T-cell (primary cell): ENCODE measurements around the gene TCF23. TPM values are rescaled to one million over a fixed set of nuclear protein-coding genes. Genes with fewer than 3 reads are reported as not detected.

Experiments
- ATAC-seq, 4 experiments: fragments of 200-7000 bp in 3 of 4; fragments of 150-1000 bp in 1 of 4; cut with Tn5 transposase; replicated peaks in 1 of 4; 1 replicate in 3 of 4; 2 replicates in 1 of 4; pipeline ENCODE4 v1.10.0; 2021; ENCODE audit warnings: moderate library complexity in 3 of 4, mild to moderate bottlenecking in 2 of 4, moderate number of reproducible peaks in 1 of 4
- CTCF ChIA-PET, 2 donors: fragments of 300-600 bp; sonication (Branson Sonifier 250); formaldehyde crosslinking; loops; one replicate each; lab custom pipeline; 2022; ENCODE audit warnings: antibody characterized with exemption in 2 of 2; lab: Charles Lee
- POLR2A ChIA-PET, 2 donors: fragments of 300-600 bp; sonication (Branson Sonifier 250); formaldehyde crosslinking; loops; one replicate each; lab custom pipeline; 2022; ENCODE audit warnings: antibody characterized with exemption in 2 of 2; lab: Charles Lee
- DNase-seq, 35 experiments: peaks; one replicate each; pipeline versions ENCODE4 v3.0.0 to v3.0.0-alpha.2; 2013 to 2023
- H3K27ac ChIP-seq: one replicate; pipeline ENCODE4 v1.5.1; 2013; ENCODE audit warnings: low read length
- H3K27me3 ChIP-seq, 2 experiments: replicated peaks in 1 of 2; 1 replicate in 1 of 2; 2 replicates in 1 of 2; pipeline versions ENCODE4 v1.6.1 to v1.7.0; 2013; ENCODE audit warnings: low read length in 1 of 2, mixed read lengths in 1 of 2; ENCODE audit not compliant: control insufficient read depth in 2 of 2, insufficient read depth in 2 of 2; ENCODE audit errors: extremely low read depth in 1 of 2
- H3K36me3 ChIP-seq, 2 donors: 1 replicate in 1 of 2; 2 replicates in 1 of 2; pipeline versions ENCODE4 v1.6.1 to v1.7.0; 2013; ENCODE audit warnings: low read length in 1 of 2; ENCODE audit not compliant: control insufficient read depth in 2 of 2, insufficient read depth in 1 of 2; ENCODE audit errors: extremely low read depth in 1 of 2
- H3K4me1 ChIP-seq, 2 experiments: 1 replicate in 1 of 2; 2 replicates in 1 of 2; pipeline versions ENCODE4 v1.6.1 to v1.7.0; 2013; ENCODE audit warnings: low read length in 2 of 2, mixed read lengths in 1 of 2; ENCODE audit not compliant: insufficient read depth in 2 of 2, control insufficient read depth in 1 of 2; ENCODE audit errors: extremely low read depth in 1 of 2
- H3K4me3 ChIP-seq, 2 donors: 1 replicate in 1 of 2; 2 replicates in 1 of 2; pipeline versions ENCODE4 v1.5.1 to v1.7.0; 2013; ENCODE audit warnings: mild to moderate bottlenecking in 2 of 2, low read length in 1 of 2, moderate library complexity in 1 of 2; ENCODE audit not compliant: control insufficient read depth in 1 of 2; ENCODE audit errors: extremely low read depth in 1 of 2
- H3K9me3 ChIP-seq: 2 replicates; pipeline ENCODE4 v1.7.0; 2013
- H3K27ac Mint-ChIP-seq, 2 donors: one replicate each; pipeline ENCODE4 v1.8.0; 2020 to 2021; ENCODE audit warnings: mild to moderate bottlenecking in 2 of 2, mixed read lengths in 2 of 2
- H3K27me3 Mint-ChIP-seq, 2 donors: one replicate each; pipeline ENCODE4 v1.8.0; 2021 to 2022; ENCODE audit warnings: mixed read lengths in 2 of 2
- H3K36me3 Mint-ChIP-seq: one replicate; pipeline ENCODE4 v1.8.0; 2021; ENCODE audit warnings: mixed read lengths
- H3K4me1 Mint-ChIP-seq, 3 donors: one replicate each; pipeline ENCODE4 v1.8.0; 2020 to 2022; ENCODE audit warnings: mixed read lengths in 3 of 3, mild to moderate bottlenecking in 1 of 3
- H3K4me3 Mint-ChIP-seq, 3 donors: one replicate each; pipeline ENCODE4 v1.8.0; 2020 to 2022; ENCODE audit warnings: mild to moderate bottlenecking in 3 of 3, mixed read lengths in 3 of 3, moderate library complexity in 3 of 3
- H3K9me3 Mint-ChIP-seq, 3 donors: one replicate each; pipeline ENCODE4 v1.8.0; 2020 to 2022; ENCODE audit warnings: mixed read lengths in 3 of 3
- WGBS: methylation state at CpG from one replicate; pipeline ENCODE4 v1.1.5; 2013; ENCODE audit warnings: missing lambda C conversion rate; ENCODE audit not compliant: insufficient coverage; 5-methylcytosine and 5-hydroxymethylcytosine counted together
- total RNA-seq, 35 experiments: library from RNA in 6 of 35; stranded (reverse) in 6 of 35; fragments of 120-200 nt in 1 of 35; gene quantifications; one replicate each; pipeline versions ENCODE4 v1.2.1 to v1.2.4 and lab custom pipeline; 2013 to 2026

The TCF23 gene
- total RNA-seq, 5 donors from 2014 or later (not counting 1 experiment from before 2014, with no cell fraction given), result not detected

DNA sequence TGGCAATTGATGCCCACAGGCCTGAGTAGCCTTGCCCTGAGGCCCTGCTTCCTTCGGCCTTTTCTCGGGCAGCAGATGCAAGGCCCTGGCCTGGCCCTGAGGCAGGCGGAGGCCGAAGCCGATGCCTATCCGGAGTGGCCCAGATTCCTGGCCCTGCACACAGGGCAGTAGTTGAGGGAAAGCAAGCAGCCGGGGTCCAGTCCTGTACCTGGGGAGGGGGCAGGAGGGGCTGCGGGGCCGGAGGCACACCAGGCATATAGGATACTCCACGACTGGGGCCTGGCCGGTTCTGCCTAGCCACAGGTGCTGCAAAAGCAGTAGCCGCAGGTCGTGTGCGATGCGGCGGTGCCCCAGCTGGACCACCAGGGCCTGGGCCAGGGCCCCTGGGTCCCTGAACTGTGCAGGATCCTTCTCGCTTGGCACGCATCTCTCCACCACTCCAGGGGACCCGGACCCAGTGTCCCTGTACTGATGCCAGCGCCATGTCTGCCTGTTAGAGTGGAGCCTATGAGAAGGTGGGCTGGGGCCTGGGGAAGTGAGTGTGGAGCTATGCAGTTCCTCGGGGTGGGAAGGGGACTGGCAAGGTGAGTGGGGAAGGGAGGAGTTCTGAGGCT is 11.4 kb upstream of the TCF23 start:
- H3K4me3 Mint-ChIP-seq, result no peak overlapping the region
- ChIA-PET CTCF (no interaction called here), POLR2A (interaction anchor here in 1 of 2 donors (0.7 kb wide), 1 partner anchor 22 kb away, joined by 4 read pairs; no protein-coding TSS in a partner anchor)
- 95% methylated on average over 12 of the region's 21 CpGs for WGBS
- Histone ChIP-seq H3K4me3 (no peak overlapping the region), H3K27ac (no peak overlapping the region), H3K4me1 (peaks cover 9 to 26% of the 10 kb centered on the region in 2 experiments), H3K27me3 (peaks cover 0 to 2% of the 10 kb centered on the region in 2 experiments), H3K36me3 (peaks cover 6 to 7% of the 10 kb centered on the region in 2 donors), H3K9me3 (no peaks in the 10 kb centered on the region)
- H3K9me3 Mint-ChIP-seq, result no peaks in the 10 kb centered on the region
- ATAC-seq, result no peak
- peaks cover 7% of the 10 kb centered on the region for H3K36me3 Mint-ChIP-seq
- DNase-seq, result no peak
- H3K27me3 Mint-ChIP-seq, result peaks cover 0 to 2% of the 10 kb centered on the region in 2 donors
- no peak overlapping the region for H3K27ac Mint-ChIP-seq
- peaks cover 21 to 22% (median 22%) of the 10 kb centered on the region in 3 donors for H3K4me1 Mint-ChIP-seq

DNA sequence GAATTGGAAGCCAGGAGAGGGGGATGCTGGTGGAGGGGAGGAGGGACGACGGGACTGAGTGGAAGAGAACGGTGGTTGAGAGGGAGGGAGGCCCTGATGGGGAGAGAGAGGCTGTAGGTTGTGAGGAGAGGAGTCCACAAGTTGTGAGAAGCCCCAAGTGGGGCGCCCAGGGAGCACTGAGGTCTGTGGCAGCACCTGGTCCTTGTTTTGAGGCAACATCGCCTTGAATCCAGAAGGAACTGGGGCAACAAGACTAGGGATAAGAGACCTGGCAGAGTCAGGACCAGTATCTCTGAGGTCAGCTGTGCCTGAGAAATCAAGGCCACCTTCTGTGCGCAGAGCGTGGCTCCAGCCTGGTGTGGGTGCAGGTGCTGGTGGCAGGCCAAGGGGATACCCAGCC is 10.7 kb upstream of the TCF23 start:
- Mint-ChIP-seq H3K27ac (no peak overlapping the region), H3K27me3 (peaks cover 2 to 3% of the 10 kb centered on the region in 2 donors), H3K9me3 (peaks cover 0 to 6% (median 0%) of the 10 kb centered on the region in 3 donors), H3K36me3 (peaks cover 1% of the 10 kb centered on the region), H3K4me3 (no peak overlapping the region), H3K4me1 (peaks cover 14 to 17% (median 15%) of the 10 kb centered on the region in 3 donors)
- no peak for ATAC-seq
- H3K36me3 ChIP-seq, result peaks cover 0 to under 1% of the 10 kb centered on the region in 2 donors
- ChIA-PET POLR2A (no interaction called here), CTCF (no interaction called here)
- no peak overlapping the region for H3K4me3 ChIP-seq
- H3K27ac ChIP-seq, result no peak overlapping the region
- WGBS, result 76% methylated on average over 6 of the region's 7 CpGs
- no peak for DNase-seq
- peaks cover 6 to 19% of the 10 kb centered on the region in 2 experiments for H3K4me1 ChIP-seq
- peaks cover 0 to 3% of the 10 kb centered on the region in 2 experiments for H3K27me3 ChIP-seq
- no peaks in the 10 kb centered on the region for H3K9me3 ChIP-seq

DNA sequence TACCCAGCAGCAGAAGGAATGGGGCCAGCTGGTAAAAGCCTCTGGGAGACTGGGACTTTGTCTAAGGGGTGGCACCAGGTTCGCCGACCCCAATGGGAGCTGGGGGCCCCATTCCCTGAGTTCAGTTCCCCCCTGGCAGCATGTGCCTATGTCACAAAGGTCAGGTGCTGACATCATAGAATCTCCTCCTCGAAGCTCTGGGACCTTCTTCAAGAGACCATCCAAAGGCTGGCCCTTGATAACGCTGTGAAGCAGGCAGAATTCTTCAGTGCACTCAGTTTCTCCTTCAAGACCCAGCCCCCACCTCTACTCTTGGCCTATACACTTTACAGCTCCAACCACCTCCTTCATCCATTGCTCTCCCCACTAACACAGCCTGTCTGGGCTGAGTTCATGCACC is 9.5 kb upstream of the TCF23 start, which contains the start of gene PRR30:
Gene PRR30, minus strand, starts transcription at position 101 of the 400 bp plus-strand sequence. CDS start 1,081 bp downstream, outside the sequence.
- no peaks in the 10 kb centered on the region for H3K9me3 ChIP-seq
- H3K4me3 ChIP-seq, result no peak within 1 kb of the TSS
- H3K27ac Mint-ChIP-seq, result no peak within 1 kb of the TSS
- H3K27me3 ChIP-seq, result peaks cover 0 to 3% of the 10 kb centered on the region in 2 experiments
- peaks cover 6 to 9% (median 7%) of the 10 kb centered on the region in 3 donors for H3K4me1 Mint-ChIP-seq
- no peak for ATAC-seq
- H3K4me1 ChIP-seq, result peaks cover 0 to 9% of the 10 kb centered on the region in 2 experiments
- H3K36me3 ChIP-seq, result no peaks in the 10 kb centered on the region
- H3K9me3 Mint-ChIP-seq, result peaks cover 0 to 6% (median 0%) of the 10 kb centered on the region in 3 donors
- WGBS, result 90% methylated on average over 4 of the region's 4 CpGs
- POLR2A ChIA-PET, result no interaction called here
- H3K27ac ChIP-seq, result no peak within 1 kb of the TSS
- H3K36me3 Mint-ChIP-seq, result no peaks in the 10 kb centered on the region
- peaks cover 2 to 7% of the 10 kb centered on the region in 2 donors for H3K27me3 Mint-ChIP-seq
- DNase-seq, result no peak
- no peak within 1 kb of the TSS for H3K4me3 Mint-ChIP-seq
- CTCF ChIA-PET, result no interaction called here

DNA sequence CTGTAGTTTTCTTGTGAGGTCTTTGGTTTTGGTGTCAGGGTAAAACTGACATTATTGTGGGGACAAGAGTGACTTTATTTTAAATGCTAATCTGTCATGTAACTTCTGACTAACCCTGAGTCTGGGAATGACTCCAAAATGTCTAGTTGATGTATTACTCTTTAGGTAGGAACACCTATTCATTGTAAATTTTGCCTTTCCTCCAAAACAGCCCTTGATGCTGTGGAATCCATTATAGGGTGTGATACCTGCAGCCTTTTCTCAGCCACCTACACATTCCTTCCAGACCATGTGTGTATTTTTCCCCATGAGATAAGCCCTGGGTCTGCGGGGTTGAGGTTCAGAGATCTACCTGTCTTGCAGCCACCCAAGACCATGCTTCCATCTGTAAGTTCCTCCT is 5.5 kb upstream of the TCF23 start:
- no peak for ATAC-seq
- Mint-ChIP-seq H3K4me1 (no peaks in the 10 kb centered on the region), H3K27me3 (peaks cover 9 to 10% of the 10 kb centered on the region in 2 donors), H3K36me3 (no peaks in the 10 kb centered on the region), H3K9me3 (peaks cover 0 to 6% (median 0%) of the 10 kb centered on the region in 3 donors), H3K4me3 (no peak overlapping the region), H3K27ac (no peak overlapping the region)
- DNase-seq, result no peak
- H3K4me3 ChIP-seq, result no peak overlapping the region
- ChIA-PET CTCF (no interaction called here), POLR2A (interaction anchor here in 1 of 2 donors (0.6 kb wide), 1 partner anchor 8 kb away, joined by 3 read pairs; no protein-coding TSS in a partner anchor)
- H3K36me3 ChIP-seq, result no peaks in the 10 kb centered on the region
- peaks cover 0 to 16% of the 10 kb centered on the region in 2 experiments for H3K27me3 ChIP-seq
- no peaks in the 10 kb centered on the region for H3K9me3 ChIP-seq
- H3K27ac ChIP-seq, result no peak overlapping the region
- no peaks in the 10 kb centered on the region for H3K4me1 ChIP-seq
- 57% methylated on average over 1 of the region's 1 CpG for WGBS

DNA sequence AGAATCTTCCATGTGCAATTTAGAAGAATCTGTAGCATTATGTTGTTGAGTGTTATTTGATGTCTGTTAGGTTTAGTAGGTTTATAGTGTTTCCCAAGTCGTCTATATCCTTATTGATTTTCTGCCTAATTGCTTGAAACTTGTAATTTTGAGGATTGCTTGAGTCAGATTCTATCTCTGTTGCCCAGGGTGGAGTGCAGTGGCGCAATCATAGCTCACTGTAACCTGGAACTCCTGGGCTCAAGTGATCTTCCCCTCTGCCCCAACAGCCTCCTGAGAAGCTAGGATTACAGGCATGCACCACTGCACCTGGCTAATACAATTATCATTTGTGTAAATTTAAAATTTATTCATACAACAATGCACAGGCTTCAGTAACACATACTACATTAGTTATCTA is 3.1 kb upstream of the TCF23 start:
- no CpG with 5 or more reads among the region's 2 CpGs for WGBS
- CTCF ChIA-PET, result interaction anchor here in 1 of 2 donors (0.6 kb wide), 1 partner anchor 31 kb away, joined by 7 read pairs; no protein-coding TSS in a partner anchor

DNA sequence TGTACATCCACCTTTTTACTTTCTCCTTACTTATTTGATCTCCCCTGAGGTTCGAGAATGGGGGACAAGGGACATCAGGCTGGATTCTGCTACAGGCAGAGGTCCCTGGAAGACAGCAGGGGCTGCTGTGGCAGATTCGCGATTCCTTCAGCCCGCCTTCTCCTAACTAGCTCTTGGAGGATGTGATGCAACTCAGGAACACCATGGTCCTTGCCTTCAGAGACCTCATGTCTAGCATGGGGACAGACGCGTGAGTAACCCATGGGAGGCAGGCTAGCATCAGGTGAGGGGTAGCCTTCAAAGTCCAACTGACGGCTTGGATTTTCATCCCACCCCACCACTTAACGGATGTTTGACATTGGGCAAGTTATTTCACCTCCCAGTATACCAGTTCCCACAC is 869 bp upstream of the TCF23 start:
- no peaks in the 10 kb centered on the region for H3K36me3 ChIP-seq
- 87% methylated on average over 6 of the region's 8 CpGs for WGBS
- ChIA-PET CTCF (no interaction called here), POLR2A (no interaction called here)
- no peaks in the 10 kb centered on the region for H3K9me3 ChIP-seq
- H3K27me3 ChIP-seq, result peaks cover 0 to 33% of the 10 kb centered on the region in 2 experiments
- Mint-ChIP-seq H3K4me1 (no peaks in the 10 kb centered on the region), H3K27me3 (peaks cover 10 to 12% of the 10 kb centered on the region in 2 donors), H3K9me3 (peaks cover 0 to 2% (median 0%) of the 10 kb centered on the region in 3 donors), H3K27ac (peak overlapping the region in 1 of 2 donors; percentile 39), H3K36me3 (no peaks in the 10 kb centered on the region), H3K4me3 (no peak overlapping the region)
- no peak overlapping the region for H3K27ac ChIP-seq
- DNase-seq, result no peak
- no peak for ATAC-seq
- H3K4me3 ChIP-seq, result no peak overlapping the region
- H3K4me1 ChIP-seq, result no peaks in the 10 kb centered on the region

More for the DNA sequence above, 3.1 kb upstream of the TCF23 start:
- Mint-ChIP-seq H3K4me1 (no peaks in the 10 kb centered on the region), H3K27me3 (peaks cover 11 to 14% of the 10 kb centered on the region in 2 donors), H3K4me3 (no peak overlapping the region), H3K27ac (no peak overlapping the region), H3K36me3 (no peaks in the 10 kb centered on the region), H3K9me3 (peaks cover 0 to 6% (median 0%) of the 10 kb centered on the region in 3 donors)
- Histone ChIP-seq H3K36me3 (no peaks in the 10 kb centered on the region), H3K9me3 (no peaks in the 10 kb centered on the region), H3K4me3 (no peak overlapping the region), H3K27ac (no peak overlapping the region), H3K27me3 (peaks cover 0 to 31% of the 10 kb centered on the region in 2 experiments), H3K4me1 (no peaks in the 10 kb centered on the region)
- ATAC-seq (no peak), DNase-seq (no peak)
- POLR2A ChIA-PET, result no interaction called here
